ENCODE data around the gene WDR59. TPM values are rescaled to one million over a fixed set of nuclear protein-coding genes. Genes with fewer than 3 reads are reported as not detected.

WDR59 gene
- total and polyA plus RNA-seq, 9 of the 15 experiments (the other 6 are each of a cell fraction or from before 2014, with no cell fraction given), result 12.7 to 126 (median 34.7) TPM

DNA sequence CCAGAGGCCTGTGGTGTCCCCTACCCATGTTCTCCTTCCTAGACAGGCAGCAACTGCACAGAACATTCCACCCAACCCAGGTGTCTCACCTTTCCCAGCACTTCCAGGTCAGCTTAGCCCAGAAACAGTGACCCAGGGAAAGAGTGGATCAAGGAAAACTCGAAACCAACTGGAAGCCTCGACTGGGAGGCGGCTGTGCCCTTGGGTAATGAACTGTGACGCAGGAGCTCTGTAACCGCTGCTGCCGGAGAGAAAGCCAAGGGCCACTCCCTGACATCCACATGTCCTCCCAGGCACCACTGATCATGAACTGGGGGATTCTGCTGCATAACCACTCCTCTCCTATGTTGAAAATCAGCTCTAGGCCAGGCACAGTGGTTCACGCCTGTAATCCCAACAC lies 34.4 kb downstream of the WDR59 start:
- no peaks in the 10 kb centered on the region for H3K9me1 ChIP-seq (ENCODE audit: control insufficient read depth, insufficient read depth, low read length)
- H2AFZ ChIP-seq (ENCODE audit: low read depth, low read length), result no peak overlapping the region
- H3K79me2 ChIP-seq (ENCODE audit: control insufficient read depth, insufficient read depth, low read length), result no peaks in the 10 kb centered on the region
- DNase-seq (ENCODE audit: extremely low read depth in 1 of 4, low spot score in 3 of 4) (no peak), ATAC-seq (no peak), FAIRE-seq (no peak)
- H4K20me1 ChIP-seq (replicated peaks; ENCODE audit: control insufficient read depth, insufficient read depth, low read length), result no peaks in the 10 kb centered on the region
- no peak overlapping the region for H3K4me3 ChIP-seq
- intact Hi-C loops (cut with micrococcal nuclease) (no loop called here), in situ Hi-C loops (cut with MboI) (no loop called here)
- peaks cover 69% of the 10 kb centered on the region for H3K36me3 ChIP-seq (ENCODE audit: control insufficient read depth, insufficient read depth, low read length)
- H3K4me2 ChIP-seq (ENCODE audit: insufficient read depth, low read length), result no peak overlapping the region
- no peaks in the 10 kb centered on the region for H3K27me3 ChIP-seq (ENCODE audit: control insufficient read depth in 2 of 2, insufficient read depth in 2 of 2, low read length in 2 of 2)
- WGBS (ENCODE audit: insufficient coverage, low coverage, missing lambda C conversion rate), result 90% methylated on average over 7 of the region's 7 CpGs
- no peak overlapping the region for H3K27ac ChIP-seq (ENCODE audit: extremely low read depth, low read depth, low read length)
- no peaks in the 10 kb centered on the region for H3K9me3 ChIP-seq (replicated peaks; ENCODE audit: control insufficient read depth, insufficient read depth, low read depth, low read length)
- H3K9ac ChIP-seq (ENCODE audit: insufficient read depth in 1 of 2, low read depth in 2 of 2, low read length in 2 of 2), result peak overlapping the region in 1 of 2 experiments; percentile 50; a peak in 1 of 4 replicates
- ChIA-PET POLR2A (interaction anchor here (1.1 to 2.1 kb wide), 2 partner anchors 8 to 12 kb away, joined by 3 to 8 read pairs; no protein-coding TSS in a partner anchor), CTCF (ENCODE audit: low intra/inter-chr PET ratio) (no interaction called here)
- no peaks in the 10 kb centered on the region for H3K4me1 ChIP-seq (replicated peaks in 1 of 2; ENCODE audit: control insufficient read depth in 2 of 2, insufficient read depth in 2 of 2, low read length in 2 of 2)
- no TSS peak for BruUV-seq (replicated peaks)
- TF ChIP-seq HDAC6 (IDR thresholded peaks at IDR 0.05; ENCODE audit: low read depth, low read length) (no peak), SRSF3 (IDR thresholded peaks at IDR 0.05; ENCODE audit: insufficient read depth, low read length) (no peak), RBM15 (IDR thresholded peaks at IDR 0.05; ENCODE audit: insufficient read depth, low read length) (no peak), LEF1 (IDR thresholded peaks at IDR 0.05) (no peak), EZH2 (IDR thresholded peaks at IDR 0.05; ENCODE audit: borderline replicate concordance, low read depth, low read length) (no peak), NCOR1 (IDR thresholded peaks at IDR 0.05) (no peak), HSF4 (CRISPR knock-in tag; IDR thresholded peaks at IDR 0.05; ENCODE audit: borderline replicate concordance) (no peak), NFXL1 (CRISPR knock-in tag; IDR thresholded peaks at IDR 0.05) (no peak), TCF15 (CRISPR knock-in tag; IDR thresholded peaks at IDR 0.05) (no peak), ZNF445 (CRISPR knock-in tag; IDR thresholded peaks at IDR 0.05; ENCODE audit: low read depth) (no peak), WHSC1 (IDR thresholded peaks at IDR 0.05; ENCODE audit: low read length) (no peak), MAFF (IDR thresholded peaks at IDR 0.05; ENCODE audit: low read length) (no peak), ZNF282 (CRISPR knock-in tag; IDR thresholded peaks at IDR 0.05) (no peak)
- TF ChIP-seq, protein P1, sequence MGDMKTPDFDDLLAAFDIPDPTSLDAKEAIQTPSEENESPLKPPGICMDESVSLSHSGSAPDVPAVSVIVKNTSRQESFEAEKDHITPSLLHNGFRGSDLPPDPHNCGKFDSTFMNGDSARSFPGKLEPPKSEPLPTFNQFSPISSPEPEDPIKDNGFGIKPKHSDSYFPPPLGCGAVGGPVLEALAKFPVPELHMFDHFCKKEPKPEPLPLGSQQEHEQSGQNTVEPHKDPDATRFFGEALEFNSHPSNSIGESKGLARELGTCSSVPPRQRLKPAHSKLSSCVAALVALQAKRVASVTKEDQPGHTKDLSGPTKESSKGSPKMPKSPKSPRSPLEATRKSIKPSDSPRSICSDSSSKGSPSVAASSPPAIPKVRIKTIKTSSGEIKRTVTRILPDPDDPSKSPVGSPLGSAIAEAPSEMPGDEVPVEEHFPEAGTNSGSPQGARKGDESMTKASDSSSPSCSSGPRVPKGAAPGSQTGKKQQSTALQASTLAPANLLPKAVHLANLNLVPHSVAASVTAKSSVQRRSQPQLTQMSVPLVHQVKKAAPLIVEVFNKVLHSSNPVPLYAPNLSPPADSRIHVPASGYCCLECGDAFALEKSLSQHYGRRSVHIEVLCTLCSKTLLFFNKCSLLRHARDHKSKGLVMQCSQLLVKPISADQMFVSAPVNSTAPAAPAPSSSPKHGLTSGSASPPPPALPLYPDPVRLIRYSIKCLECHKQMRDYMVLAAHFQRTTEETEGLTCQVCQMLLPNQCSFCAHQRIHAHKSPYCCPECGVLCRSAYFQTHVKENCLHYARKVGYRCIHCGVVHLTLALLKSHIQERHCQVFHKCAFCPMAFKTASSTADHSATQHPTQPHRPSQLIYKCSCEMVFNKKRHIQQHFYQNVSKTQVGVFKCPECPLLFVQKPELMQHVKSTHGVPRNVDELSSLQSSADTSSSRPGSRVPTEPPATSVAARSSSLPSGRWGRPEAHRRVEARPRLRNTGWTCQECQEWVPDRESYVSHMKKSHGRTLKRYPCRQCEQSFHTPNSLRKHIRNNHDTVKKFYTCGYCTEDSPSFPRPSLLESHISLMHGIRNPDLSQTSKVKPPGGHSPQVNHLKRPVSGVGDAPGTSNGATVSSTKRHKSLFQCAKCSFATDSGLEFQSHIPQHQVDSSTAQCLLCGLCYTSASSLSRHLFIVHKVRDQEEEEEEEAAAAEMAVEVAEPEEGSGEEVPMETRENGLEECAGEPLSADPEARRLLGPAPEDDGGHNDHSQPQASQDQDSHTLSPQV (IDR thresholded peaks at IDR 0.05), result no peak
